ENCODE data around the gene PIRT. TPM values are rescaled to one million over a fixed set of nuclear protein-coding genes. Genes with fewer than 3 reads are reported as not detected.

PIRT gene
- polyA plus RNA-seq, 2 of the 4 experiments (the other 2 are of a cell fraction), result not detected

GRCh38 chr17:10814075-10814474 lies 23.8 kb downstream of the PIRT start:
- Histone ChIP-seq H3K4me2 (no peak overlapping the region), H3K4me1 (no peaks in the 10 kb centered on the region), H3K9me3 (no peaks in the 10 kb centered on the region), H3K27ac (no peak overlapping the region), H3K4me3 (no peak overlapping the region)
- WGBS (ENCODE audit: missing lambda C conversion rate), result 6% methylated on average over 1 of the region's 1 CpG
- FAIRE-seq, result no peak
- CTCF ChIA-PET, result interaction anchor here (0.5 to 1.7 kb wide), 4 partner anchors 10 to 685 kb away, joined by 3 to 6 read pairs (median 3); partner anchors contain the start of gene TMEM238L
- POLR2A ChIA-PET, result no interaction called here
- TF ChIP-seq ZSCAN20 (CRISPR knock-in tag; IDR thresholded peaks at IDR 0.05) (no peak), CEBPB (IDR thresholded peaks at IDR 0.05) (no peak), HMGXB4 (CRISPR knock-in tag; IDR thresholded peaks at IDR 0.05; ENCODE audit: borderline replicate concordance) (no peak), ESRRA (IDR thresholded peaks at IDR 0.05; ENCODE audit: borderline replicate concordance, low read length) (no peak)
- no peak for ATAC-seq
- no peak for DNase-seq (ENCODE audit: low read depth in 1 of 2, low spot score in 1 of 2)

- ChIA-PET CTCF (interaction anchor here (0.6 to 1.2 kb wide), 4 partner anchors 9 to 66 kb away, joined by 3 read pairs; no protein-coding TSS in a partner anchor), POLR2A (no interaction called here)
- Histone ChIP-seq H3K4me1 (no peaks in the 10 kb centered on the region), H3K4me2 (no peak overlapping the region), H3K27ac (no peak overlapping the region), H3K9me3 (no peaks in the 10 kb centered on the region), H3K4me3 (no peak overlapping the region)
- FAIRE-seq (no peak), ATAC-seq (no peak), DNase-seq (ENCODE audit: low read depth in 1 of 2, low spot score in 1 of 2) (no peak)
- TF ChIP-seq RFX5 (IDR thresholded peaks at IDR 0.05), result no peak
- no peak for TF ChIP-seq ESRRA (IDR thresholded peaks at IDR 0.05; ENCODE audit: borderline replicate concordance, low read length)
- TF ChIP-seq ZC3H11A (IDR thresholded peaks at IDR 0.05), result no peak
- TF ChIP-seq RNF2 (IDR thresholded peaks at IDR 0.05; ENCODE audit: borderline replicate concordance, low read depth), result no peak
- no peak for TF ChIP-seq RARB (CRISPR knock-in tag; IDR thresholded peaks at IDR 0.05)
- no peak for TF ChIP-seq HES2 (IDR thresholded peaks at IDR 0.05)
- no peak for TF ChIP-seq KDM5A (IDR thresholded peaks at IDR 0.05)
- no peak for TF ChIP-seq PHF8 (IDR thresholded peaks at IDR 0.05; ENCODE audit: borderline replicate concordance, low read depth)
- no peak for TF ChIP-seq CHD2 (IDR thresholded peaks at IDR 0.05; ENCODE audit: low read length, partially characterized antibody)
- no peak for TF ChIP-seq TFCP2L1 (CRISPR knock-in tag; IDR thresholded peaks at IDR 0.05)
- no peak for TF ChIP-seq ZNF302 (CRISPR knock-in tag; IDR thresholded peaks at IDR 0.05)
- TF ChIP-seq JUN (IDR thresholded peaks at IDR 0.05), result no peak
- no peak for TF ChIP-seq MAX (IDR thresholded peaks at IDR 0.05)
- TF ChIP-seq KDM1A (IDR thresholded peaks at IDR 0.05; ENCODE audit: low read depth), result no peak
- TF ChIP-seq FOSL2 (IDR thresholded peaks at IDR 0.05), result no peak
- TF ChIP-seq FOSL2 (CRISPR knock-in tag; IDR thresholded peaks at IDR 0.05), result no peak
- TF ChIP-seq POLR2A (IDR thresholded peaks at IDR 0.05; ENCODE audit: low read length), result no peak
- no peak for TF ChIP-seq CHD4 (IDR thresholded peaks at IDR 0.05; ENCODE audit: borderline replicate concordance)
- WGBS (ENCODE audit: missing lambda C conversion rate), result 60% methylated on average over 5 of the region's 5 CpGs
Observed at GRCh38 chr17:10812674-10813073, 25.2 kb downstream of the PIRT start.

- Histone ChIP-seq H3K9me3 (no peaks in the 10 kb centered on the region), H3K4me2 (no peak overlapping the region), H3K27ac (no peak overlapping the region), H3K4me3 (no peak overlapping the region), H3K4me1 (no peaks in the 10 kb centered on the region)
- ATAC-seq (no peak), FAIRE-seq (peak; percentile 7), DNase-seq (ENCODE audit: low read depth in 1 of 2, low spot score in 1 of 2) (no peak)
- ChIA-PET CTCF (interaction anchor here (0.9 to 2.3 kb wide), 2 partner anchors 19 to 35 kb away, joined by 3 to 5 read pairs; no protein-coding TSS in a partner anchor), POLR2A (no interaction called here)
- WGBS (ENCODE audit: missing lambda C conversion rate), result 50% methylated on average over 4 of the region's 4 CpGs
- TF ChIP-seq MAFK (IDR thresholded peaks at IDR 0.05; ENCODE audit: partially characterized antibody), result no peak
- no peak for TF ChIP-seq BCL3 (IDR thresholded peaks at IDR 0.05)
- no peak for TF ChIP-seq RARB (CRISPR knock-in tag; IDR thresholded peaks at IDR 0.05)
- TF ChIP-seq HOXB13 (CRISPR knock-in tag; IDR thresholded peaks at IDR 0.05; ENCODE audit: low read depth), result no peak
- no peak for TF ChIP-seq PHF8 (IDR thresholded peaks at IDR 0.05; ENCODE audit: borderline replicate concordance, low read depth)
- TF ChIP-seq FOSL2 (IDR thresholded peaks at IDR 0.05), result no peak
- TF ChIP-seq FOSL2 (CRISPR knock-in tag; IDR thresholded peaks at IDR 0.05), result no peak
- no peak for TF ChIP-seq NFE2L2 (conservative IDR thresholded peaks at IDR 0.05; ENCODE audit: low read length)
- TF ChIP-seq CTCF (IDR thresholded peaks at IDR 0.05), result no peak
- no peak for TF ChIP-seq RFX5 (IDR thresholded peaks at IDR 0.05)
- no peak for TF ChIP-seq ATOH8 (CRISPR knock-in tag; IDR thresholded peaks at IDR 0.05; ENCODE audit: low read depth)
Observed at GRCh38 chr17:10809605-10810004, 28.3 kb downstream of the PIRT start.
